HG02840 (cell line): Measurements from ENCODE around the gene SFTPD.
"Not testable (repeated sequence)": the region's sequence is repeated elsewhere in the genome, so short reads cannot be mapped to it uniquely, and the experiment has no call there.

ENCODE experiments used
- ATAC-seq: cut with Tn5 transposase; IDR thresholded peaks from one replicate; pipeline ENCODE4 v1.9.1; 2021; ENCODE audit warnings: mild to moderate bottlenecking, moderate library complexity, moderate number of reproducible peaks; ENCODE audit not compliant: unreplicated experiment, low FRiP score

The SFTPD gene

DNA sequence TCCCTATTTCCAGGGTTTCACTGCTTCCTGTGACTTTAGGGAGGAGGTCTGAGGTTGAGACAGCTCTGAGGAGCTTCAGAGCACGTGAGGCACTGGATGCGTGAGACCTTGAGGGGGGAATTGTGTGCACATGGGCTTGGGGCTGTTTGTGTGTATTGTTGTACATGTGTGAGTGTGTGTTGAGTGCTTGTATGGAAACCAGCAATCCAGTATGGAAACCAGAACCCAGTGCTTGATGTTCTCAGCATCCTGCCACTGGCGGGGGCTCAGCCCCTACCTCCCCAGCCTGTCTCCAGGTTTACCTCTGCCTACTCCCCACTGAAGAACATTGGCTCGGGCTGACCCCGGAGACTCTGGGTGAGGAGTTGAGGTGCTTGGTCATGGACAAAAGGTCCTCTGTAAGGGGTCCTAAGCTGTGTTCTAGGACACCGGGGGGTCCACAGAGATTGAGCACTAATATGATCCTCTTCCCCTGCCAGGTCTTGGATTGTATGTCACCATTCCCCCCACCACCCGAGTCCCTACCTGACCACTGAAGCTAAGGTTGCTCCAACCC is 20.8 kb downstream of the SFTPD start:
- ATAC-seq = no peak

DNA sequence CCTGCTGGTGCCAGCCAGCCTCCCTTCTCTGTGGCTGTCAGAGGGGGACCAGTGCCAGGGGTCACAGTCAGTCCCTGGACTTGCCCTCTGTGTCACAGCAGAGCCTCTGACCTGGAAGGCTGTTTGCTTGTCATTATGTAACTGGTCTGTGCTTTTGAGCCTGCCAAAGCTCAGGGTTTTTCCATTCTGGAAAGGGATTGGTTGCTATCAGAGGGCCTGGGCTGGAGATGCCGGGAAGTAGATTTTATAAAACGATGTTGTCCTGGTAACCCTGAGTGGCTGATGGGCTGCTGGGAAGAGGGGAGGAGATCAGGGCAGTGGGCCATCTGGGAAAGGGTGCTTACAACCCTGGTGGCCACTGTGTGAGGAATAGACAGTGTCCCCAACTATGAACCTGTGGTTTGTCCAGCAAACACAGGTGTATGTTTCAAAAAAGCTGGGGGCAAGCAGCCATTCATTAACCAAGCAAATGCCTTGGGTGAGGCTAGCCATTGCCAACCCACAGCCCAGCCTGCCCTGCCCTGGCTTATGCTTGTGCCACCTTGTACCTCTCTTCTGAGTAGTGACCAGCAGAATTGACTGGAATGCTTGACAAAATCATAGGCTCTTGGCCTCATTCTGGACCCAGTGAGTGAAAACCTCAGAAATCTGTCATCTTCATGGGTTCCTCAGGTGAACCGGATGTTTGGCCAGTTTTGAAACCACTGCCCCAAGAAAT is 21.6 kb downstream of the SFTPD start:
- no peak for ATAC-seq

DNA sequence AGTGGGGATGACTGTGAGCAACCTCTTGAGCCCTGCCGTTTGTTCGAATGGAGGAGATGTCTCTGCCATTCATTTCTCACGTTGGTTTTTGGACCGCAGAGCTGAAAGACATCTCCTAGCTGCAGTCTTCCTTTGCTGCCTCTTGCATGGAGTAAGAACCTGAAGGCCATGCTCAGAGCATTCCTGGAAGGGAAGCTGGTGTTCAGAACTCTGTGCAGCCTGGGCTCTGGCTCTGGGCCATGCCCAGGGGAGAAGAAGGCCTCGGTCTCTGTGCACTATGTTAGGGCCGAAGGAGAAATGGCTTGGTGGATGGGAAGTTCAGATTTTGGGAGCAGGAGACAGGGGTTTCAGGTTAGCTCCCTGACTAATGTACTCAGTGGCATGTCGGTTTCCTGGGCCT is 22.9 kb downstream of the SFTPD start:
- ATAC-seq = no peak

DNA sequence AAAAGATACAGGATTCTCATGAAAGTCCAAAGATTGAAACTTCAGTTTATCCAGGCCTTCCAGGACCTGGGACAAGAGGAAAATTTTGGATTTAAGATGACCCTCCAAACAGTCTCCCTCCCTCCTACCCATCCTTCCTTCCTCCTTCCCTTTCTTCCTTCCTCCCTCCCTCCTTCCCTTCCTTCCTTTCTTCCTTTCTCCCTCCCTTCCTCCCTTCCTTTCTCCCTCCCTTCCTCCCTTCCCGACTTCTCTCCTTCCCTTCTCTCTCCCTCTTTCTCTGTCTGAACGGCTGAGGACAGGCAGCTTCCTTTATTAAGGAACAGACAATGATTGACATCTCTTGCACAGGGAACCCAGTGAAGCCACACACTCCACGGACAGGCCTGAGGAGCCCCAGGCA is 23.3 kb downstream of the SFTPD start:
- no peak for ATAC-seq

DNA sequence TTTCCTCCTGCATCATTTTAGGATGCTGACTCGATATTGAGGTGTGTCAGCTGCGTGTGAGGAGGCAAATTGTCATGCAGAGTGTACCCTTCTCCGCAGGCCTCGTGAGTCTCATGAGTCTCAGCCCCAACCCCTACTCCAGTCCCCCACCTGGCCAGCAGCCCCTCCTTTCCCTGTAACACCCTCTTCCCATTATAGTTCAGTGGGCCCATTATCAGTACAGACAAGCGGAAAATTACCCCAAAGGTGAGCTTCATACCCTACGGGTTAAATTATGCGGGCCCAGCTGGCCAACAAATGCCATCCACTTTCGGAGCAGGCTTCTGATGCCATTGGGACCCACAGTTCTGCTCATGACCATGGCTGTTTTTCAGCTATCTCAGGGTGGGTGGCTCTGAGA is 25.2 kb downstream of the SFTPD start:
- ATAC-seq = no peak

DNA sequence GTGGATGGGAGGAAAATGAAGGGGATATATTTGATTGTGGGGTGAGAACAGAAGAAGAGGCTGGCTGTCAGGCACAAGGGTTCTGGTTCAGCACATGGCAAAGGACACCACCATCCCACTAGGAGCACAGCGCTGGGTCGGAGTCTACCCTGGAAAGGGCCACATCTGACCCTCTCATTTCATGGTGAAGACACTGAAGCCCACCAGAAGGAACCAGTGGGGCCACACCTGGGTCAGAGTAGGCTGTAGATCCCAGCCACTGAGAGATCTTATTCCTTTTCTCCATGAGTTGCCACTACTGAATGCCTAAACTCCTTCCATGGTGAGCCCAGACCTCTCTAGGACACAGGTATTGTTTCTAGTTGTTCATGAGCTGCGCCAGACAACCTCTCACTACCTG is 25.8 kb downstream of the SFTPD start:
- no peak for ATAC-seq

DNA sequence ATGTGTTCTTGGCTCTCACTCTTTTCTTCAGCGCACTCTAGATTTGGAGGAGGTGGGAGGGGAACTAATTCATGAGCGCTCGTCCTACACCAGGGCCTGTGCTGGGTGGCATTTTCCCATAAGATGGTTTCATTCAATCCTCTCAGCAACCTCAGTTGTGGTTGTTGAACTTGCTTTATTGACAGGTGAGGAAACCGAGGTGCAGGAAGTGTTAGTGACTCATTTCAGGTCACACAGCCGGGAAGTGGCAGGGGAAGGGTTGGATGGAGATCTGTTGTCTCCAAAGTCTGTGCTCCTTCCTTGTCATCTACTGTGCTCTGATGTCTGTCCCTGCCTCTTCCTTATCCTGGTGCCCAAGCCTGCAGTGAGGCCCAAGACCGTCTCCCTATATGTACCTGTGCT is 26.9 kb downstream of the SFTPD start:
- not testable (repeated sequence) for ATAC-seq

DNA sequence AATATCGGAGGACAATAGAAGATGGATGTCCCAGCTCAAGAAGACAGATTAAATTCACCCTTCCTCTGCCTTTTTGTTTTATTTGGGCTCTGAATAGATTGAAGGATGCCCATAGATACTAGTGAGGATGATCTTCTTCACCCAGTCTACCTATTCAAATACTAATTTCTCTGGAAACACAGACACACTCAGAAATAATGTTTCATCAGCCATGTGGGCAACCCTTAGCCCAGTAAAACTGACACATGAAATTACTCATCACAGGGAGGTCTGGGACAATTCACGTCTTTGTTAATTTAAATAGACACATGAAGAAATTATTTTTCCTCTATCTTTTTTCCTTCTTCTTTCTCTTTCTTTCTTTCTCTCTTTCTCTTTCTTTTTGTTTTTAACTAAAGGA is 33.1 kb downstream of the SFTPD start:
- ATAC-seq = not testable (repeated sequence)

DNA sequence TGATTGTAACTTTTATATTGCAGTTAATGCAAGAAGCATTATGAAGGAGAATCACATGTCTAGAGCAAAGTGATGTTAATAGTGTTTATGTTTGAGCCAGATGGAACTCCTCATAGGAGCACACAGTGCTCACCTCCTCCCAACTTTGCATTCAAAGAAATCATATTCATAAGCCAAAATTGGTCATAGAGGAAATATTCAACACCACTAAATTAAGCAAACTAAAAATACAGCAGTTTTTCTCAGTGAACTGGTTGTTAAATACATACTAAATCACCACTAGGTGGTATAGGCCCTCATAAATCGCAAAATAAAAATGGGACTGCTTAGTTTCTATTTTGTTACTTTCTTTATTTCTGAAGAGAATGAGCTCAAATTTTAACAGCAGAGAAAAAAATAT is 34.4 kb downstream of the SFTPD start:
- ATAC-seq = not testable (repeated sequence)

DNA sequence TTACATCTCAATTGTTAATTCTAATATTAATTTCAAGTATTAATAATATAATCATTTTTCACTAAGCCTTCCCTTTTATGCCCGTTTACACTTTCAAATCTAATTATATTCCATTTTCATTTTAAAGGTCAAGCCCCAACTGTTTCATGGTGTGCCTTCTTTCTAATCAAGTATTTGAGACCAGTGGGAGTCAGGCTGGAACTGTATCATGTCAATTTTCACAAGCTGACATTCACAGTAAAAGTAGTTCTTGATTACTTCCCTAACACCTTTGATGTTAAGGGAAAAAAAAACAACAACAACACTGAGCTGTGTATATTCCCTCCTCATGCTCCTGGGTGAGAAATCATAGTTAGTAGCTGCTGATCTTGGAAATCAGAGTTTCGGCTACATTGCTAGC is 38.1 kb downstream of the SFTPD start:
- no peak for ATAC-seq

DNA sequence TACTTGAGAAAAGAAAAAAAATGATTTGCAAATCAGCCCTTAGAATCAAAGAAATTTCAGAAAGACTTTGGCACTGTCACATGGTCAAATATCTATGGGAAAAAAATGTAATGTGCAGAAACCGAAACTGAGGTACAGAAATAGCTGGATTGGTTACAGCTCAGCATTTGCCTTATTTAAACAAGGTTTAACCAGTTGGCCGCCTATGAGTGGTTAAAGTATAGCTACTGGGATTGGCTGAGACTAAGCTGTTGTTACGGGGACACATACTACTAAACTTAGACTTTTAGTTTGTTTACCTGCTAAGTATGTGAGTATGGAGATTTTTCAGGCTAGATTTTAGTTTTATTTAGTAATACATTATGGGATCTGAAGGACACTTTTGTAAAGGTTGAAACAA is 38.6 kb downstream of the SFTPD start:
- ATAC-seq = no peak

DNA sequence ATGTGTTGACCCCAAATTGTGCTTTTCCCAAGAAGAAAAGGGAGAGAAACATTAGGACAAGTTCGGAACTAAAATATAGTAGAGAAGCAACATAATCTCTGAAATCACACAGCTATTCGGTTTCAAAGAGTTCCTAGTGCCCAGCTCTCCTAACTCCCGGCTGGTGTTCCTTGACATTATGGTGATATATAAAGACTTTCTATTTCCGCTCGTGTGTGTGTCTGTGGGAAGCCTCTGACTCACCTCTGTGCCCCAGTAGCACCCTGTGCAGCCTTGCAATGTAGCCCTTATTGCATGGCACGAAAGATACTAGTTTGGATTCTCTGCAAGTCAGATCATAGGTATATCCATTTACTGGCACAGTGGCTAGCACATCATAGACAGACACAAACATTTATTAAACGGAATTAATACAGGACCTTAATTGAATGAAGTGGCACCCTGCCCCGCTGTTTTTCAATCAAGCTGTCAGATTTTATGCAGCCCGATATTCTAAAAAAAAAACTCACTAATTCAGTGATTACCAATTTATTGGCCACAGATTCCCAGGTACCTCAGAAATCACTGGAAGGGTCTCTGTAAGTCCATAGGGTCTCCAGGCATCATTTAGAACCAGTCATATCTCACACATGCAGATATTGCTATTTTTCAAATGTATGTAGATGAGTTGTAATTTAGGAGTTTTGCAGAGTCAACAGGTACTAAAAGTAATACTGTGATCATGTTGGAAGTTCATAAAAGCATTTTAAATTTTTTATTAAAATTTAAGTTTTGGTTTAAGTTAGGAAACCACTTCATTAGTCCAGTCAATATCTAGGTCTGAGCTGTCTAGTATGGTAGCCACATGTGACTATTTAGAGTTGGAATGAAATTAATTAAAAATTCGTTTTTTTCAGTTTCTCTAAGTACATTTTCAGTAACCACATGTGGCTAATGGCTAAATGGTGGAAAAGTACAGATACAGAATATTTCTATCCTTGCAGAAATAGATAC is 43.3 kb downstream of the SFTPD start:
- ATAC-seq = no peak

DNA sequence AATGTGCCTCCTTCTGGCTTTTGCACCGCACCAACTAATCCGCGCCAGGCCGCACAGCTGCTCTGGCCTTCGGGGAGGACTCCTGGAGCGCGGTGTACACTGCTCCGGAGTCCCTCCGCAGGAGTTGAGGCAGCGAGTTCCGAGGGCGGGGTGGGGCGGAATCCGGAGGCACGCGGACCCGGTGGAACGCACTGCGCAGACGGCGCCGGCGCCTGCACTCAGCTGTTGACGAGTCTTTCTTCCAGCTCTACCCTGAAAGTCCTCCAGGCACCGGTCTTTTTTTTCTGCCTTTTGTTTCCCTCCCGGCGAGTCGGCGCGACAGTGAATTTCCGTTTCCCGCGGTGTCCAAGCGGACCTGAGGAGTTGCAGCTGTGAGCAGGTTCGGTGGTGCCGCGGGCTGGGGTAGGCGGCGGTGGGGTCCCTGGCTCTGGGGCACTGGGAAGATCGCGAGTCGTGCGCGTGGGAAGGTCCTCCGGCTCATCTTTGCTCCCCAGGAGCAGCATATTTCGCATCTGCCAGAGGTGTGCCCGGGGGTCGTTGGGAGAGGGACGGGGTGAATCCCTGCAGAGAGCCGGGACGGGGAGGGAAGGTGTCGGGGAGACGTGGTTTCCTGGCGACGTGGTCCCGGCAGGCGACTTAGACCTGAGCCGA is 44.1 kb downstream of the SFTPD start:
- no peak for ATAC-seq

DNA sequence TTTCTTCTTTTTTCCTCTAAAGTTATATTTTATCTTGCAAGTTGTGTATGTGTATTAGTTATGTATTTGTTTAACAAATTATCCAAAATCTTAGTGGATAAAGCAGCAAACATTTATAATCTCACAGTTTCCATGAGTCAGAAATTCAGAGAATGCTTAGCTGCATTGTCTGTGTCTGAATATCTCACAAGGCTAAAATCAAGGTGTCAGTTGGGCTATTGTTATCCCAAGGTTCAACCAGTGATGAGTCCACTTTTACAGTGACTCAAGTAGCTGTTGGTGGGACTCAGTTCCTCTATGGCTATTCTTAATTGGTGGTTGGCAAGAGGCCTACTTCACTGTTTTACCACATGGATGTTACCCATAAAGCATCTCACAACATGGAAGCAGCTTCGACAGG is 47.3 kb downstream of the SFTPD start:
- not testable (repeated sequence) for ATAC-seq

DNA sequence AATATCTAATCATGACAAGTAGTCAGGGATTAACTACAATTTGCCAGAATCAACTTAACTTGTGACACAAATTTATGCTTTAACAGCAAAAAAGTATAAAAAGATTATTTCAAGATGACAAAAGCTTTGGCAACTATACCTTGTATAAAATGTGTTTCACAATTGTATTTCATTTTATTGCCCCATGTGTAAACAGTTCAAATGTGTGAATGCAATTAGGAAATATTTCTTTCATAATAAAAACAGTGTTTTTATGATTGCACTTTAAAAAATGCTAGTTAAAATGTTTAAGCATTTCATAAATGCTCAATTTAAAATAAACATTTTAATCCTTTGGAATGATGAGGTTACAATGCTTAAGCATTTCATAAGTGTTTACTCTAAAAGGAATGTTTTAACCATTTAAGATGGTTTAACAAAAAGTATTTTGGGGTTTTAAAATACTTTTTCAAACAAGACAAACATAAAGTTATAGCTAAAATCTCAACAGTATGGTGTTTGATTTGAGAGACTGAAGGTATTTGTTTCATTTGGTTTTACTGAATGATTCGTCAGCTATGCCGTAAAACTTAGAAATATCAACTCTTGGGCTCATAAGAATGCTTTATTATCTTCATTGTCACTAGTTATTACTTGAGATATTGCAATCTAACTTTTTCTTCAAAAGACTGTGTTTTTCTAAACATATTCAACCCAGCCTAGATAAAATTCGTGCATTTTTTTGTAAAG is 50.1 kb downstream of the SFTPD start:
- no peak for ATAC-seq

DNA sequence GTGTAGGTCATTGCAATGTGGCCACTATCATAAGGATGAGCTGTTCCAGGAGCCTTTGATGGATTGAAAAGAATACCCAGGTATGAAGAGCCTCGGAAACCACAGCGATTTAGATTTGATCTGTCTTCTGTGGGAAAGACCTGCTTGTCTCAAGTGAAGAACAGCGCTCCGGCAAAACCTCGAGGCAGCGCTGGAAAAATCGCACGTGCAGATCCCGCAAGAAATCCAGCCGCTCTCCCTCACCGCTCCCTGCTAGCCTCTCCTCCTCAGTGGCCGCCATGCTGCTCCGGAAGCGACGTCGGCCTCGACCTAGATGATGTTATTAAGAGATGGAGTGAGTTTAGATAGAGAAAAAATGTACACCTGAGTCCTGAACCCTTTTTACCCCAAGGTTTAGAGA is 56.0 kb downstream of the SFTPD start:
- ATAC-seq = not testable (repeated sequence)

DNA sequence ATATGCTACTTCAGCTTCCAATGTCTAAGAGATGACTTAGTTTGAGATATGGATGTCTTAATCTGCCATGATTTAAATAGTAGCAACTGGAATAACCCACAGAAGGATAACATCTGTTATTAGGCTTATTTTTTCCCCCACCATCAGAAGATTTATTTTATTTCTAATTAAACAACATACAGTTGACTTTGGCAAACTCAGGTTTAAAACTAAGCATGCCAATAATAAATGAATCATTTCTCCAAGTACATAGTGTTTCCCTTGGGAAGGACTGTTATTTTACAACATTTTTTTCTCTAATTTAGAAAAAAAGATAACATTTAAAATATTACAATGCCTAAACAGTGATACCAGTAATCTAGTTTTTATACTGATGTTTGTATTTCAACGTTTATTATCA is 58.4 kb downstream of the SFTPD start:
- no peak for ATAC-seq

DNA sequence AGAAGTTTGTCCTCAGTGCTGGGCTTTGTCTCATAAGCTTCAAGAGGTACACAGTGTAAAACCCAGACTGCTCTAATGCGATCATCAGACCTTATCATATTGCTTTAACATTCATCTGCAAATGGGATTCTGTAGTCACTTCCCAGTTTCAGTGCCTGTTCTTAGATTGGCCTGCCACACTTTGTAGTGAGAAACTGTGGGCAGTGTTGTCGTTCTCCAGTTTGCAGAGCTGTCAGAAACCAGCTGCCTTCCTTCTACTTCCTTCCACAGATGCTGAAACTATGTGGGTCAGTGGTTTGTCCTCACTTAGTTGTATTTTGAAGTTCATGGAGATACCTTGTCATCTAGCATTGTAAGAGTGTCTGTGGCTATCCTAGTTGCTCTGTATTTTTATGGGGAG is 59.9 kb downstream of the SFTPD start:
- not testable (repeated sequence) for ATAC-seq
